Motor neuron (in vitro differentiated cells): Measurements from ENCODE around the gene ASNSD1. TPM values are rescaled to one million over a fixed set of nuclear protein-coding genes. Genes with fewer than 3 reads are reported as not detected.
A peak's percentile ranks its signal among the peaks of the same experiment; 100 is the strongest.

Experiments
- ATAC-seq, 8 experiments: fragments of 200-7000 bp; cut with Tn5 transposase; replicated peaks in 6 of 8; 2 replicates each; pipeline ENCODE4 v1.8.0; 2021; ENCODE audit warnings: mild to moderate bottlenecking in 8 of 8, moderate library complexity in 8 of 8
- H3K27ac ChIP-seq, 2 donors: fragments of 250-450 bp; sonication (Bioruptor Pico); 2 replicates each; pipeline ENCODE4 v1.9.0; 2021; ENCODE audit warnings: antibody characterized with exemption in 2 of 2, mild to moderate bottlenecking in 2 of 2, moderate library complexity in 1 of 2
- H3K4me1 ChIP-seq, 2 donors: fragments of 250-450 bp; sonication (Bioruptor Pico); replicated peaks in 1 of 2; 2 replicates each; pipeline ENCODE4 v1.6.1; 2021; ENCODE audit warnings: antibody characterized with exemption in 2 of 2, mild to moderate bottlenecking in 2 of 2, moderate library complexity in 1 of 2
- H3K4me3 ChIP-seq, 5 donors: fragments of 250-450 bp; sonication (Bioruptor Pico); 2 replicates each; pipeline ENCODE4 v1.9.0; 2021; ENCODE audit warnings: antibody characterized with exemption in 5 of 5, mild to moderate bottlenecking in 5 of 5, moderate library complexity in 4 of 5
- WGBS, 10 experiments: fragments of 450-650 bp; shearing (Covaris generic); methylation state at CpG; one replicate each; pipeline ENCODE4 v1.0.0; 2022; 5-methylcytosine and 5-hydroxymethylcytosine counted together
- in situ Hi-C, 9 experiments: fragments of 400-800 bp; cut with MboI; loops; one replicate each; pipeline ENCODE4 v1.15.0; 2021; ENCODE audit warnings: low sequenced_read_pairs in 9 of 9, low pct_unique_long_range_greater_than_20kb in 2 of 9; ENCODE audit not compliant: unreplicated experiment in 9 of 9
- total RNA-seq, 8 experiments: library from RNA; unstranded; fragments of 300-600 nt; gene quantifications; 2 replicates each; pipeline versions ENCODE4 v1.2.3 to v1.2.4, GENCODE V29; 2022

The ASNSD1 gene
- total RNA-seq = 10 to 100 TPM; 36.5 to 63.7 (median 50.0) TPM

- peaks cover 11 to 18% of the 10 kb centered on the region in 2 donors for H3K4me1 ChIP-seq
- peak within 1 kb of the TSS; percentile 66 to 87 (median 76) for H3K4me3 ChIP-seq
- ATAC-seq = peak; percentile 93 to 99 (median 98)
- WGBS, 10 experiments = 0 to 2% (median 0%) methylated on average over 1 to 31 of the region's 46 CpGs; no CpG with 5 or more reads in 2 of the 10 experiments
- in situ Hi-C loops = no loop called here
- peak within 1 kb of the TSS; percentile 52 to 73 for H3K27ac ChIP-seq
Measured at GRCh38 chr2:189661148-189661956, at the start of gene ASNSD1. Gene ASNSD1, plus strand, starts transcription at chr2:189661459. Its CDS starts 4,674 bp downstream, at chr2:189666133.

- no peak overlapping the region for H3K4me3 ChIP-seq
- no peak overlapping the region for H3K27ac ChIP-seq
- in situ Hi-C loops = no loop called here
- 41 to 90% (median 75%) methylated on average over 2 to 6 of the region's 6 CpGs for WGBS, 10 experiments
- H3K4me1 ChIP-seq = no peaks in the 10 kb centered on the region
- ATAC-seq = peak in 1 of 8 experiments; percentile 39
Measured at GRCh38 chr2:189613077-189613636, 48.1 kb upstream of the ASNSD1 start.

- no peak overlapping the region for H3K27ac ChIP-seq
- peak in 1 of 8 experiments; percentile 10 for ATAC-seq
- no peak overlapping the region for H3K4me3 ChIP-seq
- in situ Hi-C loops = no loop called here
- no peaks in the 10 kb centered on the region for H3K4me1 ChIP-seq
- WGBS, 10 experiments = 6 to 100% (median 80%) methylated on average over 1 to 2 of the region's 2 CpGs; no CpG with 5 or more reads in 1 of the 10 experiments
Measured at GRCh38 chr2:189613650-189614420, 47.4 kb upstream of the ASNSD1 start.

GRCh38 chr2:189614585-189614984 is 46.7 kb upstream of the ASNSD1 start:
- Histone ChIP-seq H3K4me1 (no peaks in the 10 kb centered on the region), H3K27ac (no peak overlapping the region), H3K4me3 (no peak overlapping the region)
- WGBS, 10 experiments = 70 to 100% (median 90%) methylated on average over 1 to 4 of the region's 4 CpGs
- no peak for ATAC-seq
- in situ Hi-C loops = no loop called here

- Histone ChIP-seq H3K4me1 (no peaks in the 10 kb centered on the region), H3K27ac (no peak overlapping the region), H3K4me3 (no peak overlapping the region)
- in situ Hi-C loops = no loop called here
- peak in 2 of 8 experiments; percentile 16 to 73 for ATAC-seq
- 0% methylated on average over 1 of the region's 1 CpG; no CpG with 5 or more reads in 4 of the 10 experiments for WGBS, 10 experiments
Measured at GRCh38 chr2:189618197-189618596, 43.1 kb upstream of the ASNSD1 start.

- no peak for ATAC-seq
- in situ Hi-C loops = no loop called here
- Histone ChIP-seq H3K4me3 (no peak overlapping the region), H3K27ac (no peak overlapping the region), H3K4me1 (no peaks in the 10 kb centered on the region)
Measured at GRCh38 chr2:189621781-189622180, 39.5 kb upstream of the ASNSD1 start.

GRCh38 chr2:189623049-189623448 is 38.2 kb upstream of the ASNSD1 start:
- in situ Hi-C loops = no loop called here
- no peak for ATAC-seq
- WGBS, 10 experiments = 83 to 100% (median 94%) methylated on average over 1 of the region's 1 CpG; no CpG with 5 or more reads in 4 of the 10 experiments
- Histone ChIP-seq H3K27ac (no peak overlapping the region), H3K4me1 (no peaks in the 10 kb centered on the region), H3K4me3 (no peak overlapping the region)

- no peak for ATAC-seq
- H3K4me3 ChIP-seq = no peak overlapping the region
- no peak overlapping the region for H3K27ac ChIP-seq
- no peaks in the 10 kb centered on the region for H3K4me1 ChIP-seq
- in situ Hi-C loops = no loop called here
- WGBS, 10 experiments = 14 to 100% (median 80%) methylated on average over 1 to 3 of the region's 3 CpGs; no CpG with 5 or more reads in 2 of the 10 experiments
Measured at GRCh38 chr2:189624648-189625355, 36.5 kb upstream of the ASNSD1 start.

- in situ Hi-C loops = no loop called here
- ATAC-seq = no peak
- no peak overlapping the region for H3K27ac ChIP-seq
- no peak overlapping the region for H3K4me3 ChIP-seq
- no peaks in the 10 kb centered on the region for H3K4me1 ChIP-seq
- 33 to 86% (median 80%) methylated on average over 1 to 2 of the region's 2 CpGs; no CpG with 5 or more reads in 3 of the 10 experiments for whole genome bisulfite sequencing, 10 experiments
Measured at GRCh38 chr2:189625636-189626035, 35.6 kb upstream of the ASNSD1 start.

GRCh38 chr2:189627789-189628188 is 33.5 kb upstream of the ASNSD1 start:
- Histone ChIP-seq H3K27ac (no peak overlapping the region), H3K4me1 (no peaks in the 10 kb centered on the region), H3K4me3 (no peak overlapping the region)
- ATAC-seq = no peak
- 22 to 100% (median 96%) methylated on average over 1 of the region's 1 CpG; no CpG with 5 or more reads in 2 of the 10 experiments for WGBS, 10 experiments
- in situ Hi-C loops = no loop called here

GRCh38 chr2:189628817-189629530 is 32.3 kb upstream of the ASNSD1 start:
- Histone ChIP-seq H3K4me3 (no peak overlapping the region), H3K4me1 (no peaks in the 10 kb centered on the region), H3K27ac (no peak overlapping the region)
- in situ Hi-C loops = no loop called here
- WGBS, 10 experiments = 68 to 99% (median 95%) methylated on average over 4 to 9 of the region's 9 CpGs; no CpG with 5 or more reads in 1 of the 10 experiments
- ATAC-seq = peak in 1 of 8 experiments; percentile 56
